Right renal cortex interstitium (tissue), 3 donors: Measurements from ENCODE around the gene LIMK1. TPM values are rescaled to one million over a fixed set of nuclear protein-coding genes. Genes with fewer than 3 reads are reported as not detected.
"Not testable (repeated sequence)": the region's sequence is repeated elsewhere in the genome, so short reads cannot be mapped to it uniquely, and the experiment has no call there.

ENCODE experiments used
- DNase-seq, 3 donors: peaks; one replicate each; pipeline ENCODE4 v3.0.0-alpha.2; 2013; ENCODE audit warnings: low read depth in 3 of 3, low spot score in 2 of 3
- polyA plus RNA-seq, 3 donors: library from polyadenylated mRNA; unstranded; fragments of 120-200 nt; gene quantifications; one replicate each; pipeline ENCODE4 v1.2.1, GENCODE V29; 2013; ENCODE audit not compliant: insufficient read length in 3 of 3

Gene LIMK1
- polyA plus RNA-seq, 3 donors = 17.7 to 22.5 (median 21.2) TPM

GRCh38 chr7:74119831-74120230 lies 36.2 kb downstream of the LIMK1 start:
- no peak for DNase-seq

- DNase-seq = no peak
Measured at GRCh38 chr7:74121401-74122249, 38.0 kb downstream of the LIMK1 start.

GRCh38 chr7:74123892-74124291 lies 40.3 kb downstream of the LIMK1 start:
- DNase-seq = not testable (repeated sequence)

- DNase-seq = no peak
Measured at GRCh38 chr7:74126220-74126880, 42.7 kb downstream of the LIMK1 start.

- no peak for DNase-seq
Measured at GRCh38 chr7:74129887-74130286, 46.3 kb downstream of the LIMK1 start.

- DNase-seq = no peak
Measured at GRCh38 chr7:74130518-74130917, 46.9 kb downstream of the LIMK1 start.

GRCh38 chr7:74134117-74134620 lies 50.6 kb downstream of the LIMK1 start:
- no peak for DNase-seq

- DNase-seq = no peak
Measured at GRCh38 chr7:74138334-74138867, 54.8 kb downstream of the LIMK1 start.

- no peak for DNase-seq
Measured at GRCh38 chr7:74138945-74139843, 55.6 kb downstream of the LIMK1 start.

GRCh38 chr7:74141705-74142104 lies 58.1 kb downstream of the LIMK1 start:
- DNase-seq = no peak

GRCh38 chr7:74143383-74143782 lies 59.8 kb downstream of the LIMK1 start:
- DNase-seq = no peak

GRCh38 chr7:74148491-74148890 lies 64.9 kb downstream of the LIMK1 start:
- no peak for DNase-seq

GRCh38 chr7:74149071-74149470 lies 65.5 kb downstream of the LIMK1 start:
- DNase-seq = no peak

- no peak for DNase-seq
Measured at GRCh38 chr7:74149603-74150002, 66.0 kb downstream of the LIMK1 start.

- no peak for DNase-seq
Measured at GRCh38 chr7:74153736-74154135, 70.1 kb downstream of the LIMK1 start.

- DNase-seq = no peak
Measured at GRCh38 chr7:74155810-74156395, 72.3 kb downstream of the LIMK1 start.

- no peak for DNase-seq
Measured at GRCh38 chr7:74157605-74158004, 74.0 kb downstream of the LIMK1 start.

- DNase-seq = no peak
Measured at GRCh38 chr7:74164985-74165456, 81.4 kb downstream of the LIMK1 start.

- no peak for DNase-seq
Measured at GRCh38 chr7:74165867-74166593, 82.4 kb downstream of the LIMK1 start.
